NCI-H1436 treated with DMSO at 0.1 percent for 48 hours (cell line): Measurements from ENCODE around the gene ANKRD34A.
"Not testable (repeated sequence)": the region's sequence is repeated elsewhere in the genome, so short reads cannot be mapped to it uniquely, and the experiment has no call there.

ENCODE experiments used
- DNase-seq: peaks from one replicate; lab custom pipeline; 2025; lab: John Stamatoyannopoulos, UW

ANKRD34A gene

GRCh38 chr1:145942871-145943270, 21.5 kb downstream of the ANKRD34A start:
- no peak for DNase-seq

GRCh38 chr1:145942405-145942804, 22.0 kb downstream of the ANKRD34A start:
- no peak for DNase-seq

GRCh38 chr1:145937436-145937835, 26.9 kb downstream of the ANKRD34A start:
- no peak for DNase-seq

- no peak for DNase-seq
Measured at GRCh38 chr1:145936247-145936646, 28.1 kb downstream of the ANKRD34A start.

GRCh38 chr1:145935708-145936107, 28.7 kb downstream of the ANKRD34A start:
- DNase-seq = no peak

GRCh38 chr1:145932522-145933009, 31.8 kb downstream of the ANKRD34A start:
- not testable (repeated sequence) for DNase-seq

GRCh38 chr1:145927916-145928643, 36.3 kb downstream of the ANKRD34A start:
- no peak for DNase-seq

GRCh38 chr1:145927063-145927886, 37.1 kb downstream of the ANKRD34A start, which contains the start of gene RBM8A:
RBM8A (minus strand) TSS chr1:145927484; CDS start chr1:145927426, 58 bp downstream.
- DNase-seq = peak; percentile 95

GRCh38 chr1:145926686-145927062, 37.7 kb downstream of the ANKRD34A start:
- DNase-seq = no peak

GRCh38 chr1:145922266-145922665, 42.1 kb downstream of the ANKRD34A start:
- no peak for DNase-seq

GRCh38 chr1:145920297-145920696, 44.1 kb downstream of the ANKRD34A start:
- not testable (repeated sequence) for DNase-seq

GRCh38 chr1:145918992-145919939, 45.1 kb downstream of the ANKRD34A start:
- no peak for DNase-seq

- peak; percentile 33 for DNase-seq
Measured at GRCh38 chr1:145918144-145918991, 46.0 kb downstream of the ANKRD34A start, which contains the start of gene PEX11B. PEX11B (minus strand) TSS chr1:145918717; CDS start chr1:145918688, 29 bp downstream.

GRCh38 chr1:145917595-145917994, 46.8 kb downstream of the ANKRD34A start:
- DNase-seq = no peak

GRCh38 chr1:145916745-145917144, 47.6 kb downstream of the ANKRD34A start:
- DNase-seq = no peak

GRCh38 chr1:145912128-145912641, 52.2 kb downstream of the ANKRD34A start:
- no peak for DNase-seq
